Activated naive CD8-positive, alpha-beta T cell (primary cell): ENCODE results near the gene PACRG.

Experiments
- H3K27ac Mint-ChIP-seq: one replicate; pipeline ENCODE4 v1.8.0; 2021; ENCODE audit warnings: mixed read lengths
- H3K27me3 Mint-ChIP-seq: one replicate; pipeline ENCODE4 v1.8.0; 2021; ENCODE audit warnings: mixed read lengths
- H3K36me3 Mint-ChIP-seq: one replicate; pipeline ENCODE4 v1.8.0; 2021; ENCODE audit warnings: mixed read lengths
- H3K4me1 Mint-ChIP-seq: one replicate; pipeline ENCODE4 v1.8.0; 2021; ENCODE audit warnings: low read depth, mixed read lengths
- H3K4me3 Mint-ChIP-seq: one replicate; pipeline ENCODE4 v1.8.0; 2021; ENCODE audit warnings: mild to moderate bottlenecking, mixed read lengths
- H3K9me3 Mint-ChIP-seq: one replicate; pipeline ENCODE4 v1.8.0; 2021; ENCODE audit warnings: low read depth, mixed read lengths

Gene PACRG

GRCh38 chr6:163162874-163163213, 435.1 kb downstream of the PACRG start:
- Mint-ChIP-seq H3K27ac (no peak overlapping the region), H3K9me3 (no peaks in the 10 kb centered on the region), H3K4me3 (no peak overlapping the region), H3K36me3 (no peaks in the 10 kb centered on the region), H3K4me1 (no peaks in the 10 kb centered on the region), H3K27me3 (peaks cover 7% of the 10 kb centered on the region)

GRCh38 chr6:163164175-163164900, 436.6 kb downstream of the PACRG start:
- H3K9me3 Mint-ChIP-seq: no peaks in the 10 kb centered on the region
- H3K27me3 Mint-ChIP-seq: peaks cover 7% of the 10 kb centered on the region
- no peaks in the 10 kb centered on the region for H3K4me1 Mint-ChIP-seq

DNA sequence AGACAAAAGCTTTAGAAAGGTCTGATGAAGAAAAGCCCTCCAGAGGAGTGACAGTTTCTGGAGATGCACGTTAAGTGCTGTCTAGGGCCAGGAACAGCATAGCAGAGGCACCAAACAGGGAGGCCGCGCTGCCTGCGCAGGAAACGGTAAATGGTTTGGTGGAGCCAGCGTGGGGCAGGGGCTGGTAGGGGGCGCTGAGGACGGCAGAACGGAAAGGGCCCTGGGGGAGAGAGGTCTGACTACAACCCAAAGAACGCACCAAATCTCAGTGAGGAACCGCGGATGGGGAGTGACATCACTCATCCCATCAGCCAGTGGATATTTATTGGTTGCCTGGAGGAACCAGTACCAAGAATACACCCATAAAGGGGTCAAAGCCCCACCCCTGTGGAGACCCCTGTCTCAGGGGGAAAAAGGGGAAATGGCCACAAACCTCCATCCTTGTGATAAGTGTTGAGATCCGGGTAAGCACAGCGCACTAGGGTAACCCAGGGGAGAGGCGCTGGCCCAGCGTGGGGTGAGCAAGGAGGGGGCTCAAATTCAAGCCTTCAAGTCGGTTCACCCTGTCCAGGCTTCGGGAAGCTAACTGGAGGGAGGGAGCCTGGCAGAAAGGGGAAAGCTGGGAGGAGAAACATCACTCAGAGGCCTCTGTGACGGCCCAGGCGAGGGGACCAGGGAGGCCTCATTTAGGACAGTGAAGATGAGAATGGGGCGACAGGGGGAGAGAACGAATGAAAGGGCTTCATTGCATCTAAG, 437.6 kb downstream of the PACRG start:
- H3K27me3 Mint-ChIP-seq: peaks cover 7% of the 10 kb centered on the region
- no peak overlapping the region for H3K27ac Mint-ChIP-seq
- H3K36me3 Mint-ChIP-seq: no peaks in the 10 kb centered on the region
- H3K4me3 Mint-ChIP-seq: no peak overlapping the region
- H3K4me1 Mint-ChIP-seq: no peaks in the 10 kb centered on the region
- H3K9me3 Mint-ChIP-seq: no peaks in the 10 kb centered on the region

More at GRCh38 chr6:163164175-163164900, 436.6 kb downstream of the PACRG start:
- Mint-ChIP-seq H3K36me3 (no peaks in the 10 kb centered on the region), H3K27ac (no peak overlapping the region), H3K4me3 (no peak overlapping the region)

GRCh38 chr6:163165922-163166321, 438.1 kb downstream of the PACRG start:
- no peaks in the 10 kb centered on the region for H3K9me3 Mint-ChIP-seq
- no peak overlapping the region for H3K4me3 Mint-ChIP-seq
- H3K36me3 Mint-ChIP-seq: no peaks in the 10 kb centered on the region
- H3K27ac Mint-ChIP-seq: no peak overlapping the region
- peaks cover 7% of the 10 kb centered on the region for H3K27me3 Mint-ChIP-seq
- H3K4me1 Mint-ChIP-seq: no peaks in the 10 kb centered on the region

- H3K9me3 Mint-ChIP-seq: no peaks in the 10 kb centered on the region
- H3K27me3 Mint-ChIP-seq: peaks cover 5% of the 10 kb centered on the region
- no peaks in the 10 kb centered on the region for H3K4me1 Mint-ChIP-seq
- H3K36me3 Mint-ChIP-seq: no peaks in the 10 kb centered on the region
- H3K4me3 Mint-ChIP-seq: no peak overlapping the region
- no peak overlapping the region for H3K27ac Mint-ChIP-seq
These were observed 438.7 kb downstream of the PACRG start for GRCh38 chr6:163166507-163166906.

- peaks cover 2% of the 10 kb centered on the region for H3K27me3 Mint-ChIP-seq
- H3K27ac Mint-ChIP-seq: no peak overlapping the region
- no peak overlapping the region for H3K4me3 Mint-ChIP-seq
- no peaks in the 10 kb centered on the region for H3K4me1 Mint-ChIP-seq
- no peaks in the 10 kb centered on the region for H3K9me3 Mint-ChIP-seq
- H3K36me3 Mint-ChIP-seq: no peaks in the 10 kb centered on the region
These were observed 441.7 kb downstream of the PACRG start for GRCh38 chr6:163169521-163169920.

GRCh38 chr6:163170294-163170883, 442.6 kb downstream of the PACRG start:
- no peaks in the 10 kb centered on the region for H3K4me1 Mint-ChIP-seq
- no peak overlapping the region for H3K4me3 Mint-ChIP-seq
- H3K27me3 Mint-ChIP-seq: no peaks in the 10 kb centered on the region
- H3K36me3 Mint-ChIP-seq: no peaks in the 10 kb centered on the region
- no peak overlapping the region for H3K27ac Mint-ChIP-seq
- H3K9me3 Mint-ChIP-seq: no peaks in the 10 kb centered on the region

DNA sequence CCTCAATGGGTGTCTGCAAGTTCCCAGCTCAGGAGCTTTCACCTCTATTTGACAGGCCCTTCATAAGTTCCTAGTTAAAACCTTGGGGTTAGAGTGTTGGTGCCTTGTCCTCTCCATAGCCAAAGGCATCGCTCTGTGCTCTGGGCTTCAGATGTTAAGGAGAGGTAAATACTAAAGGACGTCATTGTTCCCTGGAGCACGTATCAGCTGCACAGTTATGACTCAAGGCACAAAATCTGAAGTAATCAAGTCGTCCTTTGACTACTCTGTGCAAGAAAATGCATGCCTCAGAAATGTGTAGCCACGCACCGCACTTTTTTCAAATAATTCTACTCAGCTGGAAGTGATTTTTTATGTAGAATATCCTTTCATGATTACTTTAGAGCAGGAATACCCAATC, 446.0 kb downstream of the PACRG start:
- no peaks in the 10 kb centered on the region for H3K36me3 Mint-ChIP-seq
- no peaks in the 10 kb centered on the region for H3K9me3 Mint-ChIP-seq
- H3K4me3 Mint-ChIP-seq: no peak overlapping the region
- H3K4me1 Mint-ChIP-seq: no peaks in the 10 kb centered on the region
- H3K27me3 Mint-ChIP-seq: no peaks in the 10 kb centered on the region
- no peak overlapping the region for H3K27ac Mint-ChIP-seq

DNA sequence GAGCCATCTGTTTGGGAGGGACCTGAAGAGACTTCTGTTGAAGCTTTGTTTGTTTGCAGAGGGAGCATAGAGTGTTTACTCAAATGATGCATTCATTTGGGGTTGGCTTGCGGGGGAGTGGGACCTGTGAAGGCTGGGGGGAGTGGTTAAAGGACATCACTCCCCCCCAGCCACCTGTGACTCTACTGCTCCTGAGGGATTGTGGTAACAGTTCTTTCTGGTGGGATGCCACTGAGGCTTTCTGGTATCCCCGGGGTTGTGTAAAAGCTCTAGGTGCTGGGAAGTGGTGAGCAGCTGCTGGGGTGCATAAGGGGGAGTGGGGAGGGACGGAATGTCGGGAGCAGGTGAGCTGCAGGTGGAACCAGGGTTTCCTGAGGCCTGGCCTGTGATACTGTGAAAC, 447.5 kb downstream of the PACRG start:
- Mint-ChIP-seq H3K36me3 (no peaks in the 10 kb centered on the region), H3K4me1 (no peaks in the 10 kb centered on the region), H3K27me3 (no peaks in the 10 kb centered on the region), H3K4me3 (no peak overlapping the region), H3K27ac (no peak overlapping the region), H3K9me3 (no peaks in the 10 kb centered on the region)

DNA sequence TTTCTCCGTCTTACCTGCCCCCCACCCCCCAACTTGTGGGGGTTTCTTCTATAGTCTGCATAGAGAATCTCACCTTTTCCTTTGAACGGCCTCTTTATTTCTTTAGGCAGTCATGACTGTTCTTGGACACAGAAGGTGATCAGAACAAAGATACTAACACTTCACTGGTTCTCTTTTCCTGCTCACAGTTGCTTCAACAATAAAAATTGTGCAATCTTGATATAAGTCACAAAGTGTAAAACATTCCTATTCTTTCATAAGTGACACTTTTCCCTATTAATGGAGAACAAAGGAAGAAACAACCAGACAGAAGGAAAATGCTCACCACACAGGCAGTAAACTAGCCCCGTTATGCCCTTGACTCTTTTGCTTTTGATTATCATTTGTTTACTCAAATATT, 448.3 kb downstream of the PACRG start:
- H3K4me3 Mint-ChIP-seq: no peak overlapping the region
- no peaks in the 10 kb centered on the region for H3K36me3 Mint-ChIP-seq
- no peaks in the 10 kb centered on the region for H3K9me3 Mint-ChIP-seq
- H3K27ac Mint-ChIP-seq: no peak overlapping the region
- H3K27me3 Mint-ChIP-seq: no peaks in the 10 kb centered on the region
- no peaks in the 10 kb centered on the region for H3K4me1 Mint-ChIP-seq

DNA sequence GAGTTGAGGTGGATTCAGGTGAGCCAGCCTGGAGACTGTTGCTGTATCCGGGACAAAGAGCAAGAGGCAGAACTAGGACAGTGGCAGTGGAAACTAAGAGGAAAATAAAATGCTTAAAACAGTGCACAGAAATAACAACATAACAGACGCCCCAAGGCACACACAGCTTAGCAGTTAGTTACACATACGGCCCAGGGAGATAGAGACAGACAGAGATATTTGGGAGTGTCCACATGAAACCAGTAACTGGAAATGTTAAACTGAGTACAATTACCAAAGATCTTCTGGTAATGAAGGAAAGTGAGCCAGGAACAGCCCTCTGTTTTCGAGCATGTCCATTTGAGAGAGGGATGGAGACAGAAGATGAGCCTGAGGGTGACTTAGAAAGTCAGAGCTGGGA, 449.2 kb downstream of the PACRG start:
- Mint-ChIP-seq H3K9me3 (no peaks in the 10 kb centered on the region), H3K4me3 (no peak overlapping the region), H3K27ac (no peak overlapping the region), H3K27me3 (no peaks in the 10 kb centered on the region), H3K36me3 (no peaks in the 10 kb centered on the region), H3K4me1 (no peaks in the 10 kb centered on the region)

- H3K4me1 Mint-ChIP-seq: no peaks in the 10 kb centered on the region
- no peak overlapping the region for H3K27ac Mint-ChIP-seq
- no peaks in the 10 kb centered on the region for H3K9me3 Mint-ChIP-seq
- no peak overlapping the region for H3K4me3 Mint-ChIP-seq
- no peaks in the 10 kb centered on the region for H3K27me3 Mint-ChIP-seq
- no peaks in the 10 kb centered on the region for H3K36me3 Mint-ChIP-seq
These were observed 450.2 kb downstream of the PACRG start for GRCh38 chr6:163177892-163178420.

- no peak overlapping the region for H3K4me3 Mint-ChIP-seq
- H3K9me3 Mint-ChIP-seq: no peaks in the 10 kb centered on the region
- H3K27ac Mint-ChIP-seq: no peak overlapping the region
- H3K4me1 Mint-ChIP-seq: no peaks in the 10 kb centered on the region
- no peaks in the 10 kb centered on the region for H3K27me3 Mint-ChIP-seq
- no peaks in the 10 kb centered on the region for H3K36me3 Mint-ChIP-seq
These were observed 451.3 kb downstream of the PACRG start for GRCh38 chr6:163179061-163179460.

GRCh38 chr6:163179721-163180120, 451.9 kb downstream of the PACRG start:
- no peaks in the 10 kb centered on the region for H3K36me3 Mint-ChIP-seq
- no peaks in the 10 kb centered on the region for H3K9me3 Mint-ChIP-seq
- H3K4me1 Mint-ChIP-seq: no peaks in the 10 kb centered on the region
- H3K27me3 Mint-ChIP-seq: no peaks in the 10 kb centered on the region
- no peak overlapping the region for H3K4me3 Mint-ChIP-seq
- H3K27ac Mint-ChIP-seq: no peak overlapping the region

DNA sequence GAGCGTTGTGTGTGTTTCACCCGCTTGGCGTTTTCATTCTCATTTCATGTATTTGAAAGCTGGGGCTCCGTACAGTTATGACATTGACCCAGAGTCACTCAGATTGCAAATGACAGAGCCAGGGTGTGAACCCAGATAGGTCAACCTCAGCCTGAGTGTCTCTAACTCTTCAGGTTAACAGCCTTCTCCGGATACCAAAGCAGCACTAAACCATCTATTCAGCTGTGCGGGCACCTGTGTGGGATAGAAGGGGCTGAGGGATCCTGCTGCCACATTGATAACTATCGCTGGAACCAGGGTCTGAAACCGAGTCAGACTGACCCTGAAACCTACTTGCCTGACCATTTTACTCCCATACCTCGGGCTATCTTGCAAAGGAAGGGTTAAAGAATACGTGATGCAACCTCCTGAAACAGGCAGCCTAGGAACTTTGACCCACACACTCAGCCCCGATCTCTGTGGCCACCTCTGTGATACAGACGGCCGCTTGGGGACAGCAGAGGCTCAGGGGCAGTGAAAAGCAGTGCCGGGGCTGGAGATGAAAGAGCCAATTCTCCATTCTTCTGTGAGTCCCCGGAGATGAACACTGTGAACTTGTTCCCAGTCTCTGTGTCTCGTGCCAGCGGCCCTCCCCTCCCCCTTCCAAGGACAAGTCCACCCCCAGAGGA, 453.2 kb downstream of the PACRG start:
- no peaks in the 10 kb centered on the region for H3K4me1 Mint-ChIP-seq
- H3K27ac Mint-ChIP-seq: no peak overlapping the region
- no peaks in the 10 kb centered on the region for H3K36me3 Mint-ChIP-seq
- H3K4me3 Mint-ChIP-seq: no peak overlapping the region
- no peaks in the 10 kb centered on the region for H3K27me3 Mint-ChIP-seq
- no peaks in the 10 kb centered on the region for H3K9me3 Mint-ChIP-seq
